ELF-1 (cell line): Measurements from ENCODE around the gene SNX12.

ENCODE experiments used
- DNase-seq: peaks from one replicate; pipeline ENCODE4 v3.0.0-alpha.2; 2016; ENCODE audit warnings: low read depth, low spot score

Gene SNX12

GRCh38 chrX:71068044-71068918, at the start of gene SNX12:
TSS of gene SNX12 (minus strand) at chrX:71068334. CDS start at chrX:71068306, 28 bp downstream.
- peak; percentile 99 for DNase-seq

GRCh38 chrX:71117358-71117757, 49.2 kb upstream of the SNX12 start:
- DNase-seq = peak; percentile 30

- no peak for DNase-seq
Observed at GRCh38 chrX:71111921-71112431, 43.8 kb upstream of the SNX12 start.

GRCh38 chrX:71111141-71111843, 43.2 kb upstream of the SNX12 start, which contains the start of gene IL2RG:
TSS of gene IL2RG (minus strand) at chrX:71111577. CDS start at chrX:71111539, 38 bp downstream.
- no peak for DNase-seq

DNA sequence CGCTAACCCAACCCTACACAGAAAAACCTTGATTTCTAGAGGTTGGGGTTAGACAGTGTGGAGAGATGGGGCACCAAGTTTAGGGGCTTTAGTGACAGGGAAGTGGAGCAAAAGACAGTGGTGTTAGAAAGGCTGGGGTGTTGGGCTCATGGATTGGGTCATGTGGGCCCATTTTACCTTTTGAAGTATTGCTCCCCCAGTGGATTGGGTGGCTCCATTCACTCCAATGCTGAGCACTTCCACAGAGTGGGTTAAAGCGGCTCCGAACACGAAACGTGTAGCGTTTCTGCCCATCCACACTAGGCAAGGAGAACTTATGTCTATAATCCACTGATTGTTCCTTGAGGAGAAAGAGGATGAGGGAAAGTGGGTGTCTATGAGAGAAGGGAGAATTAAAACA, 40.9 kb upstream of the SNX12 start:
- no peak for DNase-seq

DNA sequence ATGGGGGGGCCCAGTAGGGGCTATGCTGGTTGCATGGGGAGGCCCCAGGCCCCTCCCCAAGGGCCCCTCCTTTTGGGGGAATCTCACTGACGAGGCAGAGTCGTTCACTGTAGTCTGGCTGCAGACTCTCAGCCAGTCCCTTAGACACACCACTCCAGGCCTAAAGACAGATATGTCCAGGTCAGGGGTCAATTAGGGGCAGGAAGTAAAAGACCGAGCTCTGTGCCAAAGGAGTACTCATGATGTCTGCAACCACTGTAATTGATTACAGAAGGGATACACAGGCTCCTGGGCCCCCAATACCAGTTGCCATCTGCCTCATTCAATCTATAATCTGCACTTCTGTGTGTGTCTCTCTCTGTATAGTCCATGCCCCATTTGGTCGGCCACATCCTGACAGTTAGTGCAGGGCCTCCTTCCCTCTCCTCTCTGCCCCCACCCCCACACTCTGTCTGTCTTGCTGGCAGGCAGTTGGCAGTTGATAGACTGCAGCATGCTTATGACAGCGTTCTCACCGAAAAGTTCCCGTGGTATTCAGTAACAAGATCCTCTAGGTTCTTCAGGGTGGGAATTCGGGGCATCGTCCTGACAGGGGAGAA, 39.7 kb upstream of the SNX12 start:
- peak; percentile 61 for DNase-seq

DNA sequence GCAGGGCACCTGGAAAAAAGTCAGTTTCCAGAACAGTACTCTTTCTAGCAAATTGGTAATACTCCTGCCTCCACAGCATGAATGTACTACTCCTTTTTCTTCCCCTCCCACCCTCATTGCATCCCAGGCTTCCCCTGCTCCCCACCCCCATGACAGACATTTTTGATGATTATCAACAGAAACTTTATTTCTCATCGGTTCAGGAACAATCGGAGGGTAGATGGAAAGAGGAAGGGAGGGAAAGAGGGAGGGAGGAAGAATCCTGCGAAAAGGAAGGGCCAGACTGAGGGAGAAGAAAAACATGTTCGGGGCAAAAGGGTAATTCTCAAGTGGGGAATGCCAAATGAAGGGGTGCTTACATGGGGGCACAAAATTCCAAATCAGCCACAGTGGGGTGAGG, 39.1 kb upstream of the SNX12 start:
- no peak for DNase-seq

DNA sequence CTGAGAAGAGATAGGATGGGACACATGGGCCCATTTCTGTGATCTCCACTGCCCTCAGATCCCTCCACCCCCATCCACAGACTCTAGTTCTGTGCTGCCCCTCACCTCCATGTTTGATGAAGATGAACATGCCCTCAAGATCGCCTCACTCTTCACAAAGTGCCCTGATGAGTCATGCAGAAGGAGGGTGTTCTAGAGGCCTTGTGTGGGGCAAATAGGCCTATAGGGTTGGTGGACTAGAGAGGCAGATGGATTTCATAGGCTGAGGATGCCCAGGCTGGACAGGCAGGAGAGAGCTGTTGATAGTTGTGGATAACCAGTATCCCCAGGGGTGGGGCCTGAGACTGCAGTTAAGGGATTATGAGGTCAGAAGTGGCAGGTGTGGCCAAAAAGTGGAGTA, 38.3 kb upstream of the SNX12 start, which contains the start of gene CXorf65:
TSS of gene CXorf65 (minus strand) at position 314 of the 400 bp plus-strand sequence. CDS start at position 130, 184 bp downstream.
- DNase-seq = peak; percentile 34

DNA sequence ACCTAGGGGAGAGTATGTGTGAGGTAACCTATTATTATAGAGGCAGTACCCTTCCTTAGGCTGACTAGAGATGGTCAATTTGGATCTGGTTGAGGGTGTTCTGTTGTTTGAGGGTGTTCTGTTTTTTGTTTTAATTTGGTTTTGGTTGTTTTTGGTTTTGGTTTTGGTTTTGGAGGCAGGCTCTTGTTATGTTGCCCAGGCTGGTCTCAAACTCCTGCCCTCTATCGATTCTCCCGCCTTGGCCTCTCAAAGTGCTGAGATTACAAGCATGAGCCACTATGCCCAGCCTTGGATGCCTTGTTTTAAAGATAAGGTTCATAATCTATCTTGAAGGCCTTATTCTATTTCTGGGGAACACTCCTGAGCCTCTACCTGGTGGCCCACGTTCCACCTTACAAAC, 37.5 kb upstream of the SNX12 start:
- no peak for DNase-seq

- DNase-seq = peak; percentile 93
Observed at GRCh38 chrX:71103110-71103983, 35.2 kb upstream of the SNX12 start.

- peak; percentile 62 for DNase-seq
Observed at GRCh38 chrX:71102292-71102691, 34.2 kb upstream of the SNX12 start.

GRCh38 chrX:71100581-71101505, 32.7 kb upstream of the SNX12 start:
- peak; percentile 52 for DNase-seq

DNA sequence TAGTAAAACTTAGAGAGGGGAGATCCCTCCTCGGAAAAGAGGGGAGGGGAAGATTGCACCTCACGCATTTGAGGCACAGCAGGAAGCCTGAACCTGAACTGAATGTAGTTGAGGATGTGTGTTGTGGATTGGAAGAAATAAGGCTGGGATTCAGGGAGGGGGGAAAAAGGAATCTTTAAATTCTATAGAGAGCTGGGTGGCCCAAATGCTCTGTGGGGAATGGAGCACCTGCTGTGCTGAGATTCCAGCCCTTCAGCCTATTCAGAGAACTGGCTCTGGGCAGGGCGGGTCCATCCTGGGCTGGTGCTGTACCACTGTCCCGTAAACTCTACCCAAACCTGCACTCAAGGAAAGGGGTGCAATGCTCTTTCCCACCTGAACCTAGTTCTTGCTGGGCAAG, 31.6 kb upstream of the SNX12 start:
- DNase-seq = peak; percentile 72

GRCh38 chrX:71098951-71099506, 30.9 kb upstream of the SNX12 start:
- DNase-seq = peak; percentile 94

- peak; percentile 50 for DNase-seq
Observed at GRCh38 chrX:71098302-71098701, 30.2 kb upstream of the SNX12 start.

DNA sequence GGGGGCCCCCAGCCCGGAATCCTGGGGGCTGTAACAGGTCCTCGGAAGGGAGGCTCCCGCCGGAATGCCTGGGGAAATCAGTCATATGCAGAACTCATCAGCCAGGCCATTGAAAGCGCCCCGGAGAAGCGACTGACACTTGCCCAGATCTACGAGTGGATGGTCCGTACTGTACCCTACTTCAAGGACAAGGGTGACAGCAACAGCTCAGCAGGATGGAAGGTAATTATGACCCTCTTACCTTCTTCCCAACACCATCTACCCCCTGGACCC, 28.6 kb upstream of the SNX12 start:
- no peak for DNase-seq

DNA sequence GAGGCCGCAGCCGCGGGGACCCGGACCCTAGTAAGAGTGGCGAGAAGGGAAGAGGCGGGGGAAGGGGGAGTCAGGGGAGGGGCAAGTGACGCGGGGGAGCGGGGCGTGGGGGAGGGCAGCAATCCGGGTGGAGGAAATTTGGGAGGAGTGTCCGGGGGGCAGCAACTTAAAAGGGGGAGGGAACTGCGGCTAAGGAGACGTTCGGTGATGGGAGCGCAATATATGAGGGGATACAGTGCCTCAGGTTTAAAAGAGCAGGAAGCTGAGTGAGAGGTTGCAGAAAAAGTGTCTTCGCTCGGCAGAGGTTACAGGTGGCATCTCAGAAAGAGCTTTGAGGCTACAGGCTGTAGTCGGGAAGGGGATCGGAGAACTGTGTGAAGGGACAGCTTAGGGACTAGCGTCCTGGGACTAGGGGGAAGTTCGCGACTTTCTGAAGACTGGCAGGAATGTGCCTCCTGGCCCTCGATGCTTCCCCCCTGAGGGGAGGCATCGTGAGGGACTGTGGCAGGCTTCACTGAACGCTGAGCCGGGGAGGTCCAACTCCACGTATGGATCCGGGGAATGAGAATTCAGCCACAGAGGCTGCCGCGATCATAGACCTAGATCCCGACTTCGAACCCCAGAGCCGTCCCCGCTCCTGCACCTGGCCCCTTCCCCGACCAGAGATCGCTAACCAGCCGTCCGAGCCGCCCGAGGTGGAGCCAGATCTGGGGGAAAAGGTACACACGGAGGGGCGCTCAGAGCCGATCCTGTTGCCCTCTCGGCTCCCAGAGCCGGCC, 28.0 kb upstream of the SNX12 start:
- peak; percentile 76 for DNase-seq

DNA sequence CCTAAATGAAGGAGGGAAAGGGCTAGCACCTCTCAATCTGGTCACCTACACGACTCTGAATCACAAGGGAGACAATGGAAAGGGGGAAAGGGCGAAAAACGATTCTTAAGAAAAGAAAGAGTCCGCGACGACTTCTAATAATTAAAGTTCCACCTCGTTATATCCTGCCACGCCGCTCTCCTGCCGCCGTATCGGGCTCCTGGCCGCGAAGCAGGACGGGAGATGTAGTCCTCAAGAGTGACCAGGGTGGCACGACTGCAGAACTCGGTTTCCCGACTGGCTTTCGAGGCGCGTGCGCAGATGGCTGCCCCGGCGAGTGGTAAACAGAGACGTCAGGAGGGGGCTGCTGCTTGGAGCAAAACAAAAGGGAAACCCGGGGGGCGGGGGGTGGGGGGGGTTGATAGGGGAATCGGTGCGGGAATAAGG, 27.4 kb upstream of the SNX12 start, which contains the start of gene FOXO4:
TSS of gene FOXO4 (plus strand) at position 297 of the 426 bp plus-strand sequence. CDS start 678 bp downstream, outside the sequence.
- peak; percentile 93 for DNase-seq

DNA sequence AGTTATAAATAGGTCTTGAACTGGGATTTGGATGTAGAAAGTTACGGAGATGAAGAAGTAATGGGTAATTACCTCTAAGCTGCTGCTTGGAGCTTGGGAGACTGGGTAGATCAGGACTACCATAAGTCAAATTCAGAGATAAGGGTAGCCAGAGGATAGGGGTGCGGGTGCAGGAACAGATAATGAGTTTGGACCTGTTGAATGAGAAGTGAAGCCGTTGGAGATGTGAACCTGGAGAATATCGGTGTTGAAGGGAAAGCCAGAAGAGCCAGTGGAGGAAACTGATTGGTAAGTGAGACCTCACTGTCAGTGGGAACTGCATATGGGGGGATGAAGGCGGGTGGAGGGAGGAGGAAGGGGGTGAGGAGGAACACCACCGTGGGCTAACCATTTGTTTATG, 26.9 kb upstream of the SNX12 start:
- no peak for DNase-seq
